Body of pancreas (tissue), 4 donors: ENCODE results near the gene PNPLA7.

Experiments
- CTCF ChIP-seq, 7 experiments: fragments of 450-650 bp in 4 of 7; fragments of 200-600 bp in 3 of 7; sonication (generic) in 3 of 7; IDR thresholded peaks; one replicate each; pipeline ENCODE4 v1.5.1; 2016 to 2019; ENCODE audit warnings: antibody characterized with exemption in 7 of 7
- POLR2A ChIP-seq, 3 donors: fragments of 450-650 bp; IDR thresholded peaks; one replicate each; pipeline ENCODE4 v1.6.1; 2016; ENCODE audit warnings: antibody characterized with exemption in 3 of 3, mild to moderate bottlenecking in 2 of 3

DNA sequence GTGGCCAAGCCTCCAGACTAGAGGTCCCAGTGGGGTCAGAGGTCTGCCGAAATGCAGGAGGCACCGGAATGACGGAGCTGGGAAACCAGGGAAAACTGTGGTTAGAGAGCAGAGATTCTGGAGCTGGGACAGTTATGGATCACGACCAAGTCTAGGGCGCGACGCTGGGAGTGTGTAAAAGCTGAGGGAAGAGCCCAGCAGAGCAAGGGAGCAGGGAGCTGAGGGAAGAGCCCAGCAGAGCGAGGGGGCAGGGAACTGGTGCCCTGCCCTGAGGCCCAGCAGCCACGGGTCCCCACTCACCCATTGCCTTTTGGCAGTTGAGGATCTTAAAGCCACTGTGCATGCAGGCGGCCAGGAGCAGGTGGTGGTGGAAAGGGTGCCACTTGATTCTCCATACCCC lies 13.9 kb upstream of the PNPLA7 start:
- TF ChIP-seq CTCF (IDR thresholded peaks at IDR 0.05) (no peak), POLR2A (IDR thresholded peaks at IDR 0.05) (no peak)
